Measurements from ENCODE around the gene MRFAP1.

DNA sequence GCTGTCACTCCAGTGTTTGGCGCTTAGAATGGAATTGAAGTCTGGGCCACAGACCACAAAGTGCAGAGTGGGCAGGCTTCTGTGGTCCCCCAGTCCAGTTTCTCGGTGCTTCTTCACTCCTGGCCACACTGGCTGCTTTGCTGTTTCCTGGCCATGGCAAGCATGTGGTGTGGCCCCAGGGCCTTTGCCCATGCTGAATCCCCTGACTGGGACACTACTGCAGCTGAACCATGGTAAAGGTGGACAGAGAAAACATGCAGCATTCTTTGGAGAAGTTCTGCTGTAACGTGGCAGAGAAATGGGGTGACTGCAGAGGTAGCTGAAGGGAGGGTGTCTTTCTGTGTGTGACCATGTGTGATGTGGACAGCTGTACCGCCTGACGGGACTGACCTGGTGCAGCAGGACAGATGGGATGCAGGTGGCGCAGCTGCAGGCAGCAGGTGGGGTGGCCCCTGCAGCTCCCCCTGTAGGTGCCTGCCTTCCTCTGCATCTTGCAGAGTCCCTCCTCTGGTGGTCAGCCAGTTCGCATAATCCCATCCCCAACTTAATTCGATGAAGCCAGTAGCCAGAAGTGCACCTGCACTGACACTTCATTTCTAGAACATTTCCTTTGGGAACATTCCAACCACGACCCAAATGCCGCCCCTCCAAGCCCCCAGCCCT lies 40.0 kb downstream of the MRFAP1 start:
- TF ChIP-seq POLR2AphosphoS5 (IDR thresholded peaks at IDR 0.05), result no peak
- TF ChIP-seq POLR2A (IDR thresholded peaks at IDR 0.05), result no peak
- TF ChIP-seq CTCF (IDR thresholded peaks at IDR 0.05), result no peak
- TF ChIP-seq EP300 (IDR thresholded peaks at IDR 0.05), result no peak
